Activated CD8-positive, alpha-beta memory T cell treated with anti-CD3 and anti-CD28 coated beads, Interleukin-2, amount 50 U/mL, for 1 hour (primary cell): ENCODE results near the gene KRTAP5-5.
"Not testable (repeated sequence)": the region's sequence is repeated elsewhere in the genome, so short reads cannot be mapped to it uniquely, and the experiment has no call there.

Experiments
- DNase-seq: peaks from one replicate; pipeline ENCODE4 v3.0.0-alpha.2; 2020; ENCODE audit errors: extremely low read depth

KRTAP5-5 gene

GRCh38 chr11:1641096-1641495, 11.5 kb downstream of the KRTAP5-5 start:
- no peak for DNase-seq

- DNase-seq, result no peak
These were observed 12.9 kb downstream of the KRTAP5-5 start for GRCh38 chr11:1642288-1643145.

GRCh38 chr11:1643146-1643690, 13.6 kb downstream of the KRTAP5-5 start:
- no peak for DNase-seq

GRCh38 chr11:1644601-1645356, 15.2 kb downstream of the KRTAP5-5 start:
- no peak for DNase-seq

GRCh38 chr11:1645357-1645821, 15.8 kb downstream of the KRTAP5-5 start:
- no peak for DNase-seq

- not testable (repeated sequence) for DNase-seq
These were observed 17.0 kb downstream of the KRTAP5-5 start for GRCh38 chr11:1646540-1646939.

GRCh38 chr11:1647901-1648652, 18.5 kb downstream of the KRTAP5-5 start:
- no peak for DNase-seq

- DNase-seq, result no peak
These were observed 19.3 kb downstream of the KRTAP5-5 start for GRCh38 chr11:1648653-1649420.

GRCh38 chr11:1650034-1650917, 20.7 kb downstream of the KRTAP5-5 start:
- DNase-seq, result no peak

- no peak for DNase-seq
These were observed 21.3 kb downstream of the KRTAP5-5 start for GRCh38 chr11:1650918-1651262.

- DNase-seq, result no peak
These were observed 21.9 kb downstream of the KRTAP5-5 start for GRCh38 chr11:1651411-1651980.

GRCh38 chr11:1652026-1652425, 22.5 kb downstream of the KRTAP5-5 start:
- DNase-seq, result no peak

GRCh38 chr11:1652442-1652770, 22.8 kb downstream of the KRTAP5-5 start:
- DNase-seq, result no peak

GRCh38 chr11:1652771-1653540, 23.4 kb downstream of the KRTAP5-5 start:
- peak; percentile 36 for DNase-seq

GRCh38 chr11:1653541-1654387, 24.2 kb downstream of the KRTAP5-5 start:
- DNase-seq, result no peak

- no peak for DNase-seq
These were observed 25.0 kb downstream of the KRTAP5-5 start for GRCh38 chr11:1654388-1655167.
